AG10803 (cell line): ENCODE measurements around the gene VCL.
"Not testable (repeated sequence)": the region's sequence is repeated elsewhere in the genome, so short reads cannot be mapped to it uniquely, and the experiment has no call there.

ENCODE experiments used
- DNase-seq: peaks from one replicate; pipeline ENCODE4 v3.0.0; 2010; ENCODE audit warnings: low read depth
- H3K4me3 ChIP-seq: 2 replicates; pipeline ENCODE4 v1.5.1; 2011; ENCODE audit warnings: mild to moderate bottlenecking, low read length, control low read depth
- TF ChIP-seq, protein P1 (sequence below): conservative IDR thresholded peaks from 2 replicates; pipeline ENCODE4 v1.5.1; 2011; ENCODE audit warnings: mild to moderate bottlenecking, low read length, control low read depth, inconsistent platforms

VCL gene

DNA sequence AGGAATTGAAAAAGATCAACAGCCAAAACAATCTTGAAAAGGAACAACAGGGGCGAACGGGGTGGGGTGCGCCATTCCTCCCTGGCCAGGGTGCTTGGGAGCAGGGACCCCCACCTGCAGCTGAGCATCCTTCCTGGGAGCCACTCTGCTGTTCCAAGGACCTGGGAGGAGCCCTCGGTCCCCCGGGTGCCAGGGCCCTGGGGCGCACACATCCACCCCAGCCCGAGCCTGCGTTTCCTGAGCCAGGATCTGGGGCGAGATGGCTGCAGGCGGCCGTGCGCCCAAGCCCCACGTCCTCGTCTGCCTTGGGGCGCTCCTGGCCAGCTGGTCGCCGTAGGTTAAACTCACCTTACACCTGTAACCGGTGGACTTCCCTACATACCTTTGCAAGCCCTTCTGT, 142.1 kb downstream of the VCL start:
- no peak for DNase-seq
- H3K4me3 ChIP-seq, result no peak overlapping the region
- TF ChIP-seq, protein P1, sequence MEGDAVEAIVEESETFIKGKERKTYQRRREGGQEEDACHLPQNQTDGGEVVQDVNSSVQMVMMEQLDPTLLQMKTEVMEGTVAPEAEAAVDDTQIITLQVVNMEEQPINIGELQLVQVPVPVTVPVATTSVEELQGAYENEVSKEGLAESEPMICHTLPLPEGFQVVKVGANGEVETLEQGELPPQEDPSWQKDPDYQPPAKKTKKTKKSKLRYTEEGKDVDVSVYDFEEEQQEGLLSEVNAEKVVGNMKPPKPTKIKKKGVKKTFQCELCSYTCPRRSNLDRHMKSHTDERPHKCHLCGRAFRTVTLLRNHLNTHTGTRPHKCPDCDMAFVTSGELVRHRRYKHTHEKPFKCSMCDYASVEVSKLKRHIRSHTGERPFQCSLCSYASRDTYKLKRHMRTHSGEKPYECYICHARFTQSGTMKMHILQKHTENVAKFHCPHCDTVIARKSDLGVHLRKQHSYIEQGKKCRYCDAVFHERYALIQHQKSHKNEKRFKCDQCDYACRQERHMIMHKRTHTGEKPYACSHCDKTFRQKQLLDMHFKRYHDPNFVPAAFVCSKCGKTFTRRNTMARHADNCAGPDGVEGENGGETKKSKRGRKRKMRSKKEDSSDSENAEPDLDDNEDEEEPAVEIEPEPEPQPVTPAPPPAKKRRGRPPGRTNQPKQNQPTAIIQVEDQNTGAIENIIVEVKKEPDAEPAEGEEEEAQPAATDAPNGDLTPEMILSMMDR, result no peak

DNA sequence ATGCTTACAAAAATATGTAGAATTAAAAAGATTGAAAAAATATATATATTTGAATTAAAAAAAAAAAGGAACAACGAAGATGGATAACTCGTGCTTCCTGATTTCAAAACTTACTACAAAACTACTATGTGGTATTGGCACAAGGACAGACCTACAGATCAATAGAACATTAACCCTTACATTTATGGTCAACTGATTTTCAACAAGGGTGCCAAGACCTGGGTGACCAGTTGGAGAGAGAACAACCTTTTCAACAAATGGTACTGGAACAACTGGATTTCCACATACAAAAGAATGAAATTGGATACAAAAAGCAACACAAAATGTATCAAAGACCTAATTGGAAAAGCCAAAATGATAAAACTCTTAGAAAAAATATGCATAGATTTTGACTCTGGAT, 142.6 kb downstream of the VCL start:
- H3K4me3 ChIP-seq, result no peak overlapping the region
- TF ChIP-seq, protein P1, result no peak
- no peak for DNase-seq

DNA sequence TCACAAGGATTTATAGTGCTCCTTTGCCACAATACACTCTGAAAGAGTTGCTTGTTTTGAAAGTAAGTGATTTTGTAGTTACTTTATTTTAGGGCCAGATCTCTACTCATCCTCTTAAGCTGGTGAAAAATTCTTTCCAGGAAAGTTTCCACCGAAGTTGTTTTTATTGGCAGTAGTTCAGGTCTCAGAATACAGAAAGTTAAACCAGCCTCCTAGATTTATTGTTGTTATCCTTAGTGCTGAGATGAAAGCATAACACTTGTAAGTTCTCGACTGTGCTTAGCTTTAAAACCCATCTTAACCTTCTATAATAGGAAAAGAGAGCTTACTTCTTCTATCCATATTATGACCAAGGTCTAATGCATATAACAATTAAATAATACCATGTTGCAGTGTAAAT, 147.2 kb downstream of the VCL start:
- TF ChIP-seq, protein P1, result no peak
- H3K4me3 ChIP-seq, result no peak overlapping the region
- peak; percentile 75 for DNase-seq

DNA sequence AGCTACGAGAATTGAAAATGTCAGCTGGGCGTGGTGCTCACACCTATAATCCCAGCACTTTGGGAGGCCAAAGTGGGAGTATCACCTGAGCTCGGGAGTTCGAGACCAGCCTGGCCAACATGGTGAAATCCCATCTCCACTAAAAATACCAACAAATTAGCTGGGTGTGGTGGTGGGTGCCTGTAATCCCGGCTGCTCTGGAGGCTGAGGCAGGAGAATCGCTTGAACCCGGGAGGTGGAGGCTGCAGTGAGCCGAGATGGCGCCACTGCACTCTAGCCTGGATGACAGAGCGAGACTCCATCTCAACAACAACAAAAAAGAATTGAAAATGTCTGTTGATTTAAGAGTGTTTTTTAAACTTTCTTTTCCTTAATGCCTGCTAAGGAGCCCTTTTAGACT, 149.1 kb downstream of the VCL start:
- DNase-seq, H3K4me3 ChIP-seq: not testable (repeated sequence)

DNA sequence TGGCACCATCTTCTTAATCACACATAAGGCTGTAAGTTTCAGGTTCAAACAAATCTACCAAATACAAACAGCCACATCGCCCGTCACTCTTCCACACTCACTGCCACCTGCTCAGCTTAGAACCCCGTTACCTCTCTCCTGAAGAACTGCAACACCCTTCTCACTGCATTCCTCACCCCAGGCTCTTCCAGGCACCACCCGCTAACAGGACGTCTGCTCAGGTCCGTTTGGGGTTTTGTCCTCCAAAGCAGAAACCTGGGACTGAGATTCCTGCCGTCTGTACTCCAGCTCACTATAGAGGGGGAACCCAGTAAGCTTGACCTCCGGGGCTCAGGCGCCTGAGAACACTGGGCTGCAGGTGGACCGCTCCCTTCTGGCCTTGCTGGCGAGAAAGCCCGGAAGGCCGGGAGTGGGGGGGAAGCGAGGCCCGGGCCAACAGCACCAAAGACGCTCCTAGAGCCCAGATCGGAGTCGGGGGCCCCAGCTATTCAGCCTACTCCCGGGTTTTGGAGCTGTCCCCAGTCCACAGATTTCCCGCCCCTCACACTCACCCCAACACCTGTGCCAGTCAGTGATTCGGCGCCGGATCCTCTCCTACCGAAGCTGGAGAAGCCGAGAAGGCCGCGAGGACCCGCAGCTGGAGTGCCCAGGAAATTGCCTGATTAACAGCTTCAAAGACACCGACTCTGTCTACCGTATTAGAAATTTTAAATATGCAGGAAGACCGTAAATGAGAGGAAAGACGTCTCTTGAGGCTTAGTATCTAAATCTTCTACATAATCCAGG, 152.5 kb downstream of the VCL start, which contains the start of gene AP3M1:
AP3M1 (minus strand) TSS at position 625 of the 786 bp plus-strand sequence. CDS start 12,449 bp downstream, outside the sequence.
- DNase-seq, result no peak
- TF ChIP-seq, protein P1, result no peak
- peak within 1 kb of the TSS; percentile 98 for H3K4me3 ChIP-seq

DNA sequence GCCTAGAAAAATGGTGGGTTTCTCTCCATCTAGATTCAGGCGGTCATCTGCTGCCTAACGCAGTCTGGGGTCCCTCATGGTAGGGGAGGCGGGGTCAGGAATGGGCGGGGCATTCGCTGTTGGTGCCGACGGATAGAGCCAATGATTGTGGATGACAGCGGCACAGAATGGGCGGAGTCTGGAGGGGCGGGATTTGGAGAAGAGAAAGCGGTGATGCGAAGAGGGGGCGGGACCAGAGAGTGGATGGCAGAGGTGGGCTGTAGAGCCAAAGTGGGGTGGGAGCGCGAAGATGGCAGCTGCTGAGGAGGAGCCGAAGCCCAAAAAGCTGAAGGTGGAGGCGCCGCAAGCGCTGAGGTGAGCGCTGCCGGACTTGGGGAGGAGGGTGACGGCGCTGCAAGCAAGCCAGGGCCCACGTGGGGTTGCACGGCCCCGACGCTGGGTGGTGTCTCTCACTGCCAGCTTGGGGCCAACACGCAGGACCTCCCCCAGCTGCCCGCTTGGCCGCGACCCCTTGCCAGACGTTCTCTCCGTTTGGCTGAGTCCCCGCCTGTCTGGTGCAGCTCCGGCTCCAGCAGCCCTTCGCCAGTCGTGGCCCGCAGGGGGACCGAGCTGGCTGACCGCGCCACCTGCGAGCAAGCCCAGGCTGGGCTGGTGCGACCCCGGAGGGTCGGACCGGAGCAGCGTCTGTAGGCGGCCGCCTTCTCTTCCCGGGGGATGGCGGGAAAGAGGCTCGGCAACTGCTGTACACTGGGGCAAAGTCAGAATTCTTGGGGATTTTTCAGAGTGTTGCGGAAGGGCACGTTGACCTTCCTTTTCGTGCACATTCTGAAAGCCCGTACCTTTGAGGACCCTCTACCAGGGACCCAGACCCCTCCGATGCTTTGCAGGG, 153.3 kb downstream of the VCL start, which contains the start of gene ADK:
ADK (plus strand) TSS at position 232 of the 889 bp plus-strand sequence; CDS start at position 290, 58 bp downstream.
- TF ChIP-seq, protein P1, result peak; percentile 21
- DNase-seq, result peak; percentile 95
- peak within 1 kb of the TSS; percentile 98 for H3K4me3 ChIP-seq

DNA sequence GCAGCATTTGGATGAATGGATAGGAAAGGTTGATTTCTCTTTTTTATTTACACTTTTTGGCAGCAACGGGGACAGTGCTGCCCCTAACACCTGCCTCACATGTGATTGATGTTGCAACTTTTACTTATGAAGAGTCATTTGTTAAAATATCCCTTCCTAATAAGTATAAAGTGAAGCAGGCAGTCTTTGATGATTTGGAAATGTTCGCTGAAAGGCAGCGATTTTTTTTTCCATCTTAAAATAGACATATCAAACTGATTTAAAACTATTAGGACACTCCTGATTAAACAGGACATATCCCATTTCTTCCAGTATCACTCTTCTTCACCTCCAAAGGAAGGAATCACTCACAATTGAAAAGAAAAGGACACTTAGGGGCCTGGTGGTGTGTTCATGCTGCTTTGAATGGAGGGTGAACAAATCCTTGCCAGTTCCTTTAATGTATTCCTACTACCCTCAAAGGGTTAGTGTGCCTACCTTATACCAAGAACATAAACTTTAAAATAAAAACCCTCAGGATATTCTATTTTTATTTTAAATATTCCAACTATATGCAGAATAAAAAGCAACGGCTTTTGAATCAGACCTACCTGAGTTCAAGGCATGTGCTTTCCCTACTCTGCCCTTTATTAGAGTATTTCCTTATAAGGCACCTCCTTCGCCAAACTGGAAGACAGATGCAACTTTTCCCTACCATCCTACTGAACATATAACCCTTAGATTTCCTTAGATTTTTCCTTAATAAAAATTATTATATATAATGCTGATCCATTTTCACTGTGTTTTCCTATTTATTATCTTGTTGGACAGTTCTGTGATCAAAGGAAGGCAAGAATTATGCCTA, 154.2 kb downstream of the VCL start:
- TF ChIP-seq, protein P1, result no peak
- DNase-seq, result no peak
- peak overlapping the region; percentile 98 for H3K4me3 ChIP-seq
